Loucy (cell line): ENCODE results near the gene RAI1.

ENCODE experiments used
- H2AFZ ChIP-seq: fragments of 200-600 bp; sonication (generic); 2 replicates; pipeline ENCODE4 v1.6.0; 2016; ENCODE audit warnings: antibody characterized with exemption, mild to moderate bottlenecking, low read length, moderate library complexity
- H3F3A ChIP-seq: fragments of 200-600 bp; 2 replicates; pipeline ENCODE4 v1.6.0; 2016; ENCODE audit warnings: antibody characterized with exemption, low read depth, mild to moderate bottlenecking
- H3K27me3 ChIP-seq: fragments of 200-600 bp; sonication (generic); 2 replicates; pipeline ENCODE4 v1.6.1; 2014; ENCODE audit warnings: low read length, mild to moderate bottlenecking; ENCODE audit not compliant: insufficient read depth, poor library complexity, severe bottlenecking
- H3K36me3 ChIP-seq: fragments of 200-600 bp; sonication (generic); 2 replicates; pipeline ENCODE4 v1.6.1; 2016; ENCODE audit warnings: low read length; ENCODE audit not compliant: insufficient read depth
- H3K4me1 ChIP-seq: fragments of 200-600 bp; sonication (generic); 2 replicates; pipeline ENCODE4 v1.5.1; 2014; ENCODE audit warnings: low read length, mild to moderate bottlenecking; ENCODE audit not compliant: insufficient read depth, poor library complexity, severe bottlenecking
- H3K4me2 ChIP-seq: fragments of 200-600 bp; sonication (generic); 2 replicates; pipeline ENCODE4 v1.6.0; 2014; ENCODE audit warnings: antibody characterized with exemption, low read length, low read depth, mild to moderate bottlenecking; ENCODE audit not compliant: poor library complexity, severe bottlenecking
- H3K4me3 ChIP-seq: fragments of 200-600 bp; sonication (generic); 2 replicates; pipeline ENCODE4 v1.5.1; 2014; ENCODE audit warnings: low read length, mild to moderate bottlenecking, mixed read lengths; ENCODE audit not compliant: poor library complexity, severe bottlenecking
- H3K79me2 ChIP-seq: fragments of 200-600 bp; sonication (generic); 2 replicates; pipeline ENCODE4 v1.6.1; 2014; ENCODE audit warnings: low read length; ENCODE audit not compliant: insufficient read depth
- H3K9ac ChIP-seq: fragments of 200-600 bp; sonication (generic); 2 replicates; pipeline ENCODE4 v1.6.0; 2014; ENCODE audit warnings: mild to moderate bottlenecking, low read depth, low read length, moderate library complexity; ENCODE audit not compliant: poor library complexity, severe bottlenecking
- H3K9me2 ChIP-seq: fragments of 200-600 bp; sonication (generic); replicated peaks from 2 replicates; pipeline ENCODE4 v1.6.1; 2016; ENCODE audit warnings: low read depth, low read length, mixed read lengths
- H3K9me3 ChIP-seq: fragments of 200-600 bp; sonication (generic); 2 replicates; pipeline ENCODE4 v1.6.1; 2014; ENCODE audit warnings: mild to moderate bottlenecking, antibody characterized with exemption, low read length, low read depth; ENCODE audit not compliant: insufficient read depth
- H4K20me1 ChIP-seq: fragments of 200-600 bp; sonication (generic); 2 replicates; pipeline ENCODE4 v1.6.0; 2014; ENCODE audit warnings: antibody characterized with exemption, low read length, mild to moderate bottlenecking; ENCODE audit not compliant: insufficient read depth, poor library complexity, severe bottlenecking
- CTCF ChIP-seq: fragments of 200-600 bp; sonication (generic); conservative IDR thresholded peaks from 2 replicates; pipeline ENCODE4 v1.5.1; 2014; ENCODE audit warnings: mild to moderate bottlenecking, antibody characterized with exemption, low read length
- EZH2phosphoT487 ChIP-seq: fragments of 200-600 bp; IDR thresholded peaks from 2 replicates; pipeline ENCODE4 v1.6.1; 2018; ENCODE audit warnings: antibody characterized with exemption, mild to moderate bottlenecking, moderate library complexity, borderline replicate concordance

RAI1 gene

GRCh38 chr17:17723354-17724261 lies 42.4 kb downstream of the RAI1 start:
- Histone ChIP-seq H3K27me3 (no peaks in the 10 kb centered on the region), H3K4me2 (peak overlapping the region; percentile 61), H3K4me3 (peak overlapping the region; percentile 73), H4K20me1 (peaks cover 81% of the 10 kb centered on the region), H3K4me1 (peaks cover 3% of the 10 kb centered on the region), H3K9ac (peak overlapping the region; percentile 67), H3K9me2 (no peaks in the 10 kb centered on the region), H3K9me3 (no peaks in the 10 kb centered on the region), H3K79me2 (peaks cover 100% of the 10 kb centered on the region), H2AFZ (no peak overlapping the region), H3K36me3 (peaks cover 17% of the 10 kb centered on the region; the same call in 1 of the 2 replicates), H3F3A (no peaks in the 10 kb centered on the region)
- TF ChIP-seq CTCF (no peak), EZH2phosphoT487 (no peak)

DNA sequence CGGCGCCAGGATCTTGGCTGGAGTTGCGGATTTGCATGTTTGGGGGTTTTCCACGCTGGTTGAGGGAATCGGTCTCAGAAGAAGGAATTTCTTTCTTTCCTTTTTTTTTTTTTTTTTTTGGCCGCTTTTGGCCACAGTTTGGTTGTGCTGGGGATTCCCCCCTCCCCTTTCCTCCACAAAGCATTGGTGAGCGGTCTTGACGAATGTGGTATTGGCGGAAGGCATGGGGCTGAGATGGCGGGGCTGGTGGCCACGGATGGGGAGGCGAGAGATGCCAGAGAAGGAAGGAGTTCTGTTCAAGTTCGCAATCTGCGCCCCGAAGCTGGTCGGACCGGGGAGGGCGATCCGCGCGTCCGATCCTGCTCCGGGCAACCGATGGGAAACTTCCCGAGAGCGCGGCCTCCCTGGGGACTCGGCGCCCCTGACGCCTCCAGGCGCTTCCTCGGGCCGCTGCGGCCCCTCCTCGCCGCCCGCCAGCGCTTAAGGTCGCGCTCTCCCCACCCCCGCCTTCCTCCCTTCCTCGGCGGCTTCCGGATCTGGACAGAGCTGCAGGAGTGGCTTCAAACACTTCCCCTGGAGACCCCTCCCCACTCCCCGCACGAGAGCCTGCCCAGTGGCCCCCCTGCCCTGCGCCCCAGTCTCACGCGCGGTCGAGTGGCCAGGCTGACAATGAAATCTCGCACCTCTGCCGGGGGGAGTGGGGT lies 43.2 kb downstream of the RAI1 start:
- peaks cover 3% of the 10 kb centered on the region for H3K4me1 ChIP-seq
- no peaks in the 10 kb centered on the region for H3F3A ChIP-seq
- peak overlapping the region; percentile 73 for H3K4me3 ChIP-seq
- H3K9me2 ChIP-seq, result no peaks in the 10 kb centered on the region
- no peak overlapping the region for H2AFZ ChIP-seq
- H3K79me2 ChIP-seq, result peaks cover 100% of the 10 kb centered on the region
- peak overlapping the region; percentile 67 for H3K9ac ChIP-seq
- peaks cover 80% of the 10 kb centered on the region for H4K20me1 ChIP-seq
- no peaks in the 10 kb centered on the region for H3K27me3 ChIP-seq
- no peaks in the 10 kb centered on the region for H3K9me3 ChIP-seq
- TF ChIP-seq CTCF (no peak), EZH2phosphoT487 (no peak)
- peak overlapping the region; percentile 61 for H3K4me2 ChIP-seq
- peaks cover 22% of the 10 kb centered on the region; the same call in 1 of the 2 replicates for H3K36me3 ChIP-seq

DNA sequence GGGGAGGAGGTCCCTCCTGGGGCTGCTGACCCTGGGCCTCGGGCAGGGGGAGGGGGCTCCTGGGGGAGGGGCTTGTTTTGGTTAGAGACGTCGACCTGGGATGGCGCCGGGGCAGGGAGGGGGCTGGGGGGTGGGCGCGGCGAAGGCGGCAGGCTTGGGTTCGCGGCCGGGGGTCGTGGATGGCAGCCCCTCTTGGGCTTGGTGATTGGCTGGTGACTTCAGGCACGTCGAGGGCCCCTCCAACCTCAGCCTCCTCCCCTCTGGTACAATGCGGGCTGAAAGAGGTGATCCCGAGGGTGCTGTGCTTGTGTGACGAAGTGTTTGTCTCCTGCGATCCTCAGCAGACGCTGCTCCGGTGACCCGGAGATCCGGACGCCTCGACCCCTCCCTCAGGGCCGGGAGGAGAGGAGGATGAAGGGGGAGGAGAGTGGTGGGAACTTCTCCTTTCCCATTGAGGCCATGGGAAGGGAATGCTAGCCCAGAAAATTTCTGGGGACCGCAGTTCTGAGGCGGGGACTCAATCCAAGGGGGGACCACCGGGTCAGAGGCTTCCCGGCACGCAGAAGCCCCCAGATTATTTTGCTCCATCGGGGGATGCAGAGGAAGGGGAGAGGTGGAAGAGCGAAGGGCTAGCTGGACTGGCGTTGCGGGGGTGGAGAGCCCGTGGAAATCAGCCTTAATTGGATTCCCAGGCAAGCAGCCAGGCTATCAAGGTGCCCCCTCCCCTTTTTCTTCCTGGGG lies 43.9 kb downstream of the RAI1 start:
- H3F3A ChIP-seq, result no peaks in the 10 kb centered on the region
- H3K27me3 ChIP-seq, result no peaks in the 10 kb centered on the region
- H3K79me2 ChIP-seq, result peaks cover 100% of the 10 kb centered on the region
- no peaks in the 10 kb centered on the region for H3K9me2 ChIP-seq
- TF ChIP-seq EZH2phosphoT487, result no peak
- no peak for TF ChIP-seq CTCF
- H3K9ac ChIP-seq, result no peak overlapping the region
- H2AFZ ChIP-seq, result no peak overlapping the region
- H3K4me3 ChIP-seq, result peak overlapping the region; percentile 73
- peaks cover 27% of the 10 kb centered on the region; the same call in 1 of the 2 replicates for H3K36me3 ChIP-seq
- H3K4me2 ChIP-seq, result peak overlapping the region; percentile 28
- no peaks in the 10 kb centered on the region for H3K9me3 ChIP-seq
- H3K4me1 ChIP-seq, result peaks cover 3% of the 10 kb centered on the region
- H4K20me1 ChIP-seq, result peaks cover 79% of the 10 kb centered on the region
